Epithelial cell of esophagus (primary cell): ENCODE data around the gene DCLK1.
"Not testable (repeated sequence)": the region's sequence is repeated elsewhere in the genome, so short reads cannot be mapped to it uniquely, and the experiment has no call there.

ENCODE experiments used
- DNase-seq: peaks from one replicate; pipeline ENCODE4 v3.0.0; 2010; ENCODE audit warnings: low read depth
- H3K4me3 ChIP-seq: 2 replicates; pipeline ENCODE4 v1.5.1; 2011; ENCODE audit warnings: mild to moderate bottlenecking, low read length, control low read depth
- TF ChIP-seq, protein P1 (sequence below): IDR thresholded peaks from 2 replicates; pipeline ENCODE4 v1.5.1; 2011; ENCODE audit warnings: low read depth, mild to moderate bottlenecking, low read length, control low read depth, inconsistent platforms; ENCODE audit not compliant: insufficient read depth; ENCODE audit errors: missing control alignments

DCLK1 gene

GRCh38 chr13:36105726-36106125, 25.5 kb downstream of the DCLK1 start:
- no peak overlapping the region for H3K4me3 ChIP-seq
- no peak for DNase-seq
- TF ChIP-seq, protein P1, sequence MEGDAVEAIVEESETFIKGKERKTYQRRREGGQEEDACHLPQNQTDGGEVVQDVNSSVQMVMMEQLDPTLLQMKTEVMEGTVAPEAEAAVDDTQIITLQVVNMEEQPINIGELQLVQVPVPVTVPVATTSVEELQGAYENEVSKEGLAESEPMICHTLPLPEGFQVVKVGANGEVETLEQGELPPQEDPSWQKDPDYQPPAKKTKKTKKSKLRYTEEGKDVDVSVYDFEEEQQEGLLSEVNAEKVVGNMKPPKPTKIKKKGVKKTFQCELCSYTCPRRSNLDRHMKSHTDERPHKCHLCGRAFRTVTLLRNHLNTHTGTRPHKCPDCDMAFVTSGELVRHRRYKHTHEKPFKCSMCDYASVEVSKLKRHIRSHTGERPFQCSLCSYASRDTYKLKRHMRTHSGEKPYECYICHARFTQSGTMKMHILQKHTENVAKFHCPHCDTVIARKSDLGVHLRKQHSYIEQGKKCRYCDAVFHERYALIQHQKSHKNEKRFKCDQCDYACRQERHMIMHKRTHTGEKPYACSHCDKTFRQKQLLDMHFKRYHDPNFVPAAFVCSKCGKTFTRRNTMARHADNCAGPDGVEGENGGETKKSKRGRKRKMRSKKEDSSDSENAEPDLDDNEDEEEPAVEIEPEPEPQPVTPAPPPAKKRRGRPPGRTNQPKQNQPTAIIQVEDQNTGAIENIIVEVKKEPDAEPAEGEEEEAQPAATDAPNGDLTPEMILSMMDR: no peak

GRCh38 chr13:36102721-36103120, 28.5 kb downstream of the DCLK1 start:
- DNase-seq: no peak
- TF ChIP-seq, protein P1: no peak

GRCh38 chr13:36101907-36102306, 29.3 kb downstream of the DCLK1 start:
- H3K4me3 ChIP-seq, DNase-seq: not testable (repeated sequence)

More at GRCh38 chr13:36102721-36103120, 28.5 kb downstream of the DCLK1 start:
- H3K4me3 ChIP-seq: no peak overlapping the region

GRCh38 chr13:36101157-36101556, 30.0 kb downstream of the DCLK1 start:
- DNase-seq: no peak
- TF ChIP-seq, protein P1: no peak
- H3K4me3 ChIP-seq: no peak overlapping the region

DNA sequence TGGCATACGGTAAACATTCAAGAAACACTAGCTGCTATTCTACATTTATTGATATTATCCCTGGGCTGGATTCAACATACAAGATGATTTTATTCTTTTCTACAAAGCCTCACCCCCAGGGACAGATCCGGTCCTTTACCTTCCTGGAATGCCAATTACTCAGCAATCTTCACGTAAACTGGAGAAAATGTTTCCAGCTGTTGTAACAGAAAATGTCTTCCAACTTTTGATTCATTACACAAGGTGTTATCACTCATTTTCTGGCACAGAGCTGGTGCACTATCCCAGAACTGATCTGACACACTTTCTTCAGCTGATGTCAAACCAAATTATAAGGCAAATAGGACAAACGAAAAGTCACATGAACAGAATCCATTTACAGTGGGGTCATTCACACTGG, 33.1 kb downstream of the DCLK1 start:
- no peak for DNase-seq
- TF ChIP-seq, protein P1: no peak

DNA sequence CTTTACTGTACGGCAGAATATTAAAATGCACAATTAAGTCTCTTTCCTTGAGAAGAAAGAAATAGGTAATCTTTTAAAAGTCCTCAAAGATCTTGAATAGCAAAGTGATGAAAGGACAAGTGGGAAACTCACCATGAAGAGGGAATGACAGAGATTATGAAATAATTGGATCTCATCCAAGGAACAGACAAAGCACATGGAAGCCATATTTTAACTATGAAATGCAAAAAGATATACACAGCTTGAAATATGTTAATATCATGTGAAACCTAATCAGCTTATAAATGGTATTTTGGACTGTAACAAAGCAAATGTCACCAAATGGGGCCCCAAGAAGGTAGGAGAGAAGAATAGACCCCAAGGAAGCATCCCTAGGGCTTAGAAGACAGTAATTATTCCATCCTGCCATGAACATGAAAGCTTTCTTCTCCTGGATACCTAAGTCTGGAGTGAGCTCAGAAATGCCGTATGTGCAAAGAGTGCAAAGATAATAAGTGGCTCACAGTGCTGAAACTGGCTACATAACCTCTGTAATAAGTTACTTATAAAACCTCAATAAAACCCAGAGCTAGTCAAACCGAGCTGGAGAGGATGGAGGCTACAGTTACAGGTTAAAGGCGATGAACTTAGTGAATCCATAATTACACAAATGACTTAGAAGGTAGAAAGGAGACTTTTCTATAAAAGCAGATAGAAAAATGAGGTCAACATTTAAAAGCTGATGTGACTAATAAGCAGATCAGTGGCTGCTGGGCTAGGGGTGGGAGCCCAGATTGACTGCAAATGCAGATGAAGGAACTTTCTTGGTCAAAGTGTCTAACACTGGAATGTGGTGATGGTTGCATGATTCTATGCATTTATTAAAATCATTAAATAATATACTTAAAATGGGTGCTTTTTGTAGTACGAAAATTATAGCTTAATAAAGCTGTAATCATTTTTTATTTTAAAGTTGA, 34.4 kb downstream of the DCLK1 start:
- DNase-seq: peak; percentile 32
- TF ChIP-seq, protein P1: no peak

More for the DNA sequence above, 33.1 kb downstream of the DCLK1 start:
- no peak overlapping the region for H3K4me3 ChIP-seq

DNA sequence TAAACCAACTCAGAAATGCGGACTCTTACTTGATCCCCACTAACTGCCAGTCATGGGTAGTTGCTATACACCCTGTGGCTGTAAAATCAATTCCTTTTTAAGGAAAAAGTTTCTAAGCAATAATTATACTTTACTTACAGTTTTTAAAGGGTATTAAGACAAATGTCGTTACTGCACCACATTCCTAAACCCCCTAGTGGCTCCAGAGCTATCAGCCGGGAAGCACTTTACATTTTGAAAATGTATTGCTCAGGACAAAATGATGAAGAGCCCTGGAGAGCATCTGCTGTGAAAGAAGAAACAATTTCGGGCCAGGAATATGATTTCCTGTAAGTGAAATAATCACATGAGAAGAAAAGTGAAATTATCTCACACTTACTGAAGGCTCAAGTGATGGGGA, 36.7 kb downstream of the DCLK1 start:
- TF ChIP-seq, protein P1: no peak
- no peak for DNase-seq
- no peak overlapping the region for H3K4me3 ChIP-seq

More for the DNA sequence above, 34.4 kb downstream of the DCLK1 start:
- H3K4me3 ChIP-seq: no peak overlapping the region
